Rectal smooth muscle tissue (tissue), 1 donor: ENCODE data around the gene SLC39A9.

ENCODE experiments used
- H3K27ac ChIP-seq: one replicate; pipeline ENCODE4 v1.7.0; 2013; ENCODE audit warnings: low read depth, low read length, inconsistent platforms
- H3K27me3 ChIP-seq: one replicate; pipeline ENCODE4 v1.7.0; 2013; ENCODE audit warnings: low read length; ENCODE audit not compliant: control insufficient read depth, insufficient read depth
- H3K36me3 ChIP-seq: one replicate; pipeline ENCODE4 v1.7.0; 2013; ENCODE audit warnings: low read length; ENCODE audit not compliant: control insufficient read depth, insufficient read depth
- H3K4me1 ChIP-seq: one replicate; pipeline ENCODE4 v1.7.0; 2013; ENCODE audit warnings: low read length; ENCODE audit not compliant: control insufficient read depth, insufficient read depth
- H3K4me3 ChIP-seq: one replicate; pipeline ENCODE4 v1.7.0; 2013; ENCODE audit warnings: low read length
- H3K9ac ChIP-seq: one replicate; pipeline ENCODE4 v1.7.0; 2013; ENCODE audit warnings: low read length

Gene SLC39A9

GRCh38 chr14:69501423-69501838, 102.9 kb downstream of the SLC39A9 start:
- no peak overlapping the region for H3K9ac ChIP-seq
- peaks cover 8% of the 10 kb centered on the region for H3K4me1 ChIP-seq
- no peak overlapping the region for H3K27ac ChIP-seq
- no peaks in the 10 kb centered on the region for H3K27me3 ChIP-seq
- no peaks in the 10 kb centered on the region for H3K36me3 ChIP-seq
- H3K4me3 ChIP-seq: no peak overlapping the region

DNA sequence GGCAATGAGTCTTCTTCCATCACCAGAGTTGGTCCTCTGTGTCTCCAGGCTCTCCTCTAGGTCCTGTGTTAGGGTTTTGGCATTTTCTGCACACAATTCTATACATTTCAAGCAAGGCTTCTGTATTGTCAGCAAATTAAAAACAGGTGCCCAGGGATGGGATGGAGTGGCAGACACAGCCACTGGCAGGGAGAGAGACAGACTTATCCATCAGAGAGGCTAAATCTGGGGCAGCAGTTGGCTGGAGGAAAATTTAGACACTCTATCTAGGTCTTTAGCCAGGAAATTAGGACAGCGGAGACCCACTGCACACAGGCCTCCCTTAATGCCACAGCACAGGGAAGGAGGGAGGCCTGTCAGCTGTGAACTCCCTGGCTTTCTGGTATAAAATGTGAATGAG, 106.3 kb downstream of the SLC39A9 start:
- Histone ChIP-seq H3K36me3 (no peaks in the 10 kb centered on the region), H3K9ac (no peak overlapping the region), H3K27ac (no peak overlapping the region), H3K4me1 (peaks cover 8% of the 10 kb centered on the region), H3K27me3 (no peaks in the 10 kb centered on the region), H3K4me3 (no peak overlapping the region)

DNA sequence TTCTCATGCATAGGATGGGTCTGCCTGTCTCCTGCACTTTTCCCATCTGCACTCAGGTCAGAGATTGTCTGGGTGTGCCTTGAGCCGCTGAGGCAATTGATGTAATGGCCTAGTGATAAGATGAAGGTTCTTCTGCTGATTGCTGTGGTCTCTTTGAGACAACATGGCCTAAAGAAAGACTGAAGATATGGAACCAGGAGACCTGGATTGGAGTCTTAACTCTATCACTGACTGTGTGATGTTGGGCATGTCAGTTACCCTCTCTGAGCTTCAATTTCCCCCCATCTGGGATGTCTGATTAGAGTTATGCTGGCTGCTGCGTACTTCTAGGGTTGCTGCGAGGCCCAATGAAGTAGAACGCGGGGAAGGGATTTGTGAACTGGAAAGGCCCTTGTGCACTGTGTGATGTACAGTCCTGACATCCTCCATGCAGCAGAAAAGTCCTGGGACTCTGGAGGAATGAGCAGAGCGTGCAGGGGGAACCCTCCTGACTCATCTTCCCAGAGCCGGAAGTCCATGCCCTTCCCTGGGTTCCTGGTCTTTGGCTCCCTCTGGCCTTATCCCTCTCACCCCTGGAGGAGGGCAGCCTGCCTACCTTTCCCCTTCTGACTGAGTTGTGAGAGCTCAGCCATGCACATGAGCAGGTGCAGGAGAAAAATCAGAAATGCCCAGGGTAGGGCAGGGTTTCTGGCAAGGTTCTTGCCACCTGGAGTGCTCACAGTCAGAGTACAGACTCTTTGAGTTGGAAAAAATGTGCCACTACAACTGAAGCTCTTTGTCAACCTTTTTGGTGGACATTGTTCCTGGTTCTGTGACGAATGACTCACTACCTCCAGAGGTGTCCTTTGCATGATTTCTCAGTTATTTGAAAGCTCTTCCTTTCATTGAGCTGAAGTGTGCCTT, 107.1 kb downstream of the SLC39A9 start:
- no peaks in the 10 kb centered on the region for H3K36me3 ChIP-seq
- H3K4me3 ChIP-seq: no peak overlapping the region
- peaks cover 8% of the 10 kb centered on the region for H3K4me1 ChIP-seq
- no peaks in the 10 kb centered on the region for H3K27me3 ChIP-seq
- no peak overlapping the region for H3K27ac ChIP-seq
- H3K9ac ChIP-seq: no peak overlapping the region

DNA sequence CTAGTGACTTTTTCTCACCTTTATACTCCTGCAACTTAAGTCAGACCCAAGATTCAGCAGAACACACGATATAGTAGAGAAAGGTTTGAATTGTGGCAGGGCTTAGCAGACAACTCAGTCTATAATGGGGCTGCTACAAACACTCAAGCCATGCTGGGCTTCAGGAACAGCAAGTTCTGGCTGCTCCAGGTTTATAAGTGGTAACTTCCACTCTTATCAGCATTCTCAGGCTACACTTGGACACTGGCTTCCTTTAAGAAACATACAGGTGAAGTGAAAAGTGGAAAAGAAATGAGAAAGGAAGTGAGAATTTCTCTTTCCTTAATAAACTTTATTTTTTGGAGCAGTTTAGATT, 107.7 kb downstream of the SLC39A9 start:
- H3K4me1 ChIP-seq: peaks cover 7% of the 10 kb centered on the region
- H3K36me3 ChIP-seq: no peaks in the 10 kb centered on the region
- no peaks in the 10 kb centered on the region for H3K27me3 ChIP-seq
- no peak overlapping the region for H3K4me3 ChIP-seq
- H3K9ac ChIP-seq: no peak overlapping the region
- H3K27ac ChIP-seq: no peak overlapping the region
